Panc1 (cell line): ENCODE data around the gene TMEM131. TPM values are rescaled to one million over a fixed set of nuclear protein-coding genes. Genes with fewer than 3 reads are reported as not detected.
A peak's percentile ranks its signal among the peaks of the same experiment; 100 is the strongest.

Experiments used
- ATAC-seq: fragments of 200-7000 bp; cut with Tn5 transposase; 2 replicates; pipeline ENCODE4 v1.9.1; 2020; ENCODE audit warnings: mild to moderate bottlenecking, moderate library complexity
- BruUV-seq: library from RNA; stranded (reverse); fragments of 400-500 nt; replicated peaks from 2 replicates; lab custom pipeline; 2021; lab: Mats Ljungman, UMichigan
- CTCF ChIA-PET: fragments of 300-600 bp; sonication (Branson Sonifier 250); formaldehyde crosslinking; loops from one replicate; lab custom pipeline; 2022; ENCODE audit warnings: antibody characterized with exemption; lab: Charles Lee
- POLR2A ChIA-PET: fragments of 300-600 bp; sonication (Branson Sonifier 250); formaldehyde crosslinking; loops from one replicate; lab custom pipeline; 2022; ENCODE audit warnings: antibody characterized with exemption; lab: Charles Lee
- DNase-seq: peaks from one replicate; pipeline ENCODE4 v3.0.0-alpha.2; 2010; ENCODE audit warnings: low read depth, low spot score
- H3K27ac ChIP-seq: 2 replicates; pipeline ENCODE4 v1.5.1; 2011; ENCODE audit warnings: mild to moderate bottlenecking, low read length, inconsistent platforms
- H3K27me3 ChIP-seq: fragments of 200-500 bp; sonication (Bioruptor generic); 2 replicates; pipeline ENCODE4 v1.6.0; 2014; ENCODE audit warnings: low read length, inconsistent platforms; ENCODE audit not compliant: control insufficient read depth, insufficient read depth
- H3K36me3 ChIP-seq: fragments of 200-500 bp; sonication (Bioruptor generic); 2 replicates; pipeline ENCODE4 v1.5.1; 2014; ENCODE audit warnings: inconsistent platforms, mild to moderate bottlenecking, low read length, moderate library complexity; ENCODE audit not compliant: control insufficient read depth, insufficient read depth
- H3K4me1 ChIP-seq: 2 replicates; pipeline ENCODE4 v1.5.1; 2011; ENCODE audit warnings: inconsistent platforms, mild to moderate bottlenecking, low read length, moderate library complexity; ENCODE audit not compliant: control insufficient read depth, insufficient read depth
- H3K4me3 ChIP-seq, 2 experiments: 2 replicates each; pipeline ENCODE4 v1.5.1; 2011 to 2012; ENCODE audit warnings: low read depth in 2 of 2, low read length in 2 of 2, mild to moderate bottlenecking in 2 of 2, inconsistent platforms in 1 of 2, moderate library complexity in 1 of 2
- H3K9me3 ChIP-seq: fragments of 200-500 bp; sonication (Bioruptor generic); 2 replicates; pipeline ENCODE4 v1.5.1; 2014; ENCODE audit warnings: low read depth, mild to moderate bottlenecking, inconsistent platforms, low read length, moderate library complexity; ENCODE audit not compliant: control insufficient read depth, insufficient read depth
- POLR2AphosphoS5 ChIP-seq: IDR thresholded peaks from 2 replicates; pipeline ENCODE4 v1.6.1; 2012; ENCODE audit warnings: mild to moderate bottlenecking, low read depth, low read length, moderate library complexity
- SIN3A ChIP-seq: IDR thresholded peaks from 2 replicates; pipeline ENCODE4 v1.6.1; 2012; ENCODE audit warnings: low read depth, mild to moderate bottlenecking, low read length, moderate library complexity, borderline replicate concordance; ENCODE audit not compliant: insufficient read depth
- TCF7L2 ChIP-seq: IDR thresholded peaks from 2 replicates; pipeline ENCODE4 v1.6.1; 2011; ENCODE audit warnings: mild to moderate bottlenecking, low read depth, low read length, inconsistent platforms
- in situ Hi-C: cut with HindIII; loops from 2 replicates; pipeline ENCODE4 v1.10.0; 2016; ENCODE audit warnings: low sequenced_read_pairs, low pct_unique_long_range_greater_than_20kb
- intact Hi-C: fragments of 100-400 bp; cut with micrococcal nuclease; formaldehyde crosslinking; loops from one replicate; pipeline ENCODE4 v1.10.0; 2022; ENCODE audit not compliant: unreplicated experiment
- total RNA-seq: library from RNA; stranded (reverse); gene quantifications from one replicate; pipeline ENCODE4 v1.2.1, GENCODE V29; 2021; ENCODE audit not compliant: unreplicated experiment
- TF ChIP-seq, protein P1 (sequence below), 2 experiments: IDR thresholded peaks; 2 replicates each; pipeline ENCODE4 v1.6.1; 2011 to 2012; ENCODE audit warnings: low read depth in 2 of 2, control low read depth in 1 of 2, low read length in 1 of 2, mild to moderate bottlenecking in 1 of 2, moderate library complexity in 1 of 2; ENCODE audit not compliant: insufficient read depth in 1 of 2
- TF ChIP-seq, protein P2 (sequence below): fragments of 450-650 bp; IDR thresholded peaks from 2 replicates; pipeline ENCODE4 v1.5.1; 2017; ENCODE audit warnings: mild to moderate bottlenecking

The TMEM131 gene
- total RNA-seq, 1 experiment from 2014 or later: 43.4 TPM

DNA sequence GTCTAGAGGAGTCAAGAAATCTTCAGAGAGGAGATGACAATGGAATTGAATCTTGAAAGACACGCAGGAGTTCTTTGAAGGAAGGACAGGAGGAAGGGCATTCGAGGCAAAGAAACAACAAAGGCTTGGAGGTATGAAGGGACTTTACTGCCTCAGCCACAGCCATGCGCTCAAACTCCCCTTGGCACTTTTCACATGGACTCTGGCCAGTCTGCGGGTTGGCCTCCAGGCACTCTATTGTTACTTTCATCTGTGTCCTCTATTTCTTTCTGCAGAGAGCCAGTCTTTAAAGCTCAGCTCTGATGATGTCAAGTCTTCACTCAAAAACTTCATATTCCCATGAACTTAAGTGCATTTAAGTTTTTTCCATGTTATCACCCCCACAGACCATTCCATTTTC lies 186.9 kb downstream of the TMEM131 start:
- TF ChIP-seq TCF7L2: no peak
- TF ChIP-seq SIN3A: no peak
- TF ChIP-seq POLR2AphosphoS5: no peak
- TF ChIP-seq, protein P1, sequence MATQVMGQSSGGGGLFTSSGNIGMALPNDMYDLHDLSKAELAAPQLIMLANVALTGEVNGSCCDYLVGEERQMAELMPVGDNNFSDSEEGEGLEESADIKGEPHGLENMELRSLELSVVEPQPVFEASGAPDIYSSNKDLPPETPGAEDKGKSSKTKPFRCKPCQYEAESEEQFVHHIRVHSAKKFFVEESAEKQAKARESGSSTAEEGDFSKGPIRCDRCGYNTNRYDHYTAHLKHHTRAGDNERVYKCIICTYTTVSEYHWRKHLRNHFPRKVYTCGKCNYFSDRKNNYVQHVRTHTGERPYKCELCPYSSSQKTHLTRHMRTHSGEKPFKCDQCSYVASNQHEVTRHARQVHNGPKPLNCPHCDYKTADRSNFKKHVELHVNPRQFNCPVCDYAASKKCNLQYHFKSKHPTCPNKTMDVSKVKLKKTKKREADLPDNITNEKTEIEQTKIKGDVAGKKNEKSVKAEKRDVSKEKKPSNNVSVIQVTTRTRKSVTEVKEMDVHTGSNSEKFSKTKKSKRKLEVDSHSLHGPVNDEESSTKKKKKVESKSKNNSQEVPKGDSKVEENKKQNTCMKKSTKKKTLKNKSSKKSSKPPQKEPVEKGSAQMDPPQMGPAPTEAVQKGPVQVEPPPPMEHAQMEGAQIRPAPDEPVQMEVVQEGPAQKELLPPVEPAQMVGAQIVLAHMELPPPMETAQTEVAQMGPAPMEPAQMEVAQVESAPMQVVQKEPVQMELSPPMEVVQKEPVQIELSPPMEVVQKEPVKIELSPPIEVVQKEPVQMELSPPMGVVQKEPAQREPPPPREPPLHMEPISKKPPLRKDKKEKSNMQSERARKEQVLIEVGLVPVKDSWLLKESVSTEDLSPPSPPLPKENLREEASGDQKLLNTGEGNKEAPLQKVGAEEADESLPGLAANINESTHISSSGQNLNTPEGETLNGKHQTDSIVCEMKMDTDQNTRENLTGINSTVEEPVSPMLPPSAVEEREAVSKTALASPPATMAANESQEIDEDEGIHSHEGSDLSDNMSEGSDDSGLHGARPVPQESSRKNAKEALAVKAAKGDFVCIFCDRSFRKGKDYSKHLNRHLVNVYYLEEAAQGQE (IDR thresholded peaks at IDR 0.05; ENCODE audit: insufficient read depth in 1 of 2, low read depth in 2 of 2, low read length in 1 of 2): no peak
- TF ChIP-seq, protein P2, sequence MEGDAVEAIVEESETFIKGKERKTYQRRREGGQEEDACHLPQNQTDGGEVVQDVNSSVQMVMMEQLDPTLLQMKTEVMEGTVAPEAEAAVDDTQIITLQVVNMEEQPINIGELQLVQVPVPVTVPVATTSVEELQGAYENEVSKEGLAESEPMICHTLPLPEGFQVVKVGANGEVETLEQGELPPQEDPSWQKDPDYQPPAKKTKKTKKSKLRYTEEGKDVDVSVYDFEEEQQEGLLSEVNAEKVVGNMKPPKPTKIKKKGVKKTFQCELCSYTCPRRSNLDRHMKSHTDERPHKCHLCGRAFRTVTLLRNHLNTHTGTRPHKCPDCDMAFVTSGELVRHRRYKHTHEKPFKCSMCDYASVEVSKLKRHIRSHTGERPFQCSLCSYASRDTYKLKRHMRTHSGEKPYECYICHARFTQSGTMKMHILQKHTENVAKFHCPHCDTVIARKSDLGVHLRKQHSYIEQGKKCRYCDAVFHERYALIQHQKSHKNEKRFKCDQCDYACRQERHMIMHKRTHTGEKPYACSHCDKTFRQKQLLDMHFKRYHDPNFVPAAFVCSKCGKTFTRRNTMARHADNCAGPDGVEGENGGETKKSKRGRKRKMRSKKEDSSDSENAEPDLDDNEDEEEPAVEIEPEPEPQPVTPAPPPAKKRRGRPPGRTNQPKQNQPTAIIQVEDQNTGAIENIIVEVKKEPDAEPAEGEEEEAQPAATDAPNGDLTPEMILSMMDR: no peak
- BruUV-seq: TSS peak; percentile 34
- ChIA-PET CTCF (no interaction called here), POLR2A (no interaction called here)
- intact Hi-C loops: loop anchor here (5.0 kb wide), 2 partner anchors 183 to 468 kb away; no protein-coding TSS in a partner anchor
- Histone ChIP-seq H3K9me3 (no peaks in the 10 kb centered on the region), H3K4me3 (no peak overlapping the region), H3K27me3 (no peaks in the 10 kb centered on the region), H3K27ac (no peak overlapping the region), H3K36me3 (peaks cover 24% of the 10 kb centered on the region), H3K4me1 (no peaks in the 10 kb centered on the region)
- in situ Hi-C loops: no loop called here
- no peak for DNase-seq
- ATAC-seq: no peak

DNA sequence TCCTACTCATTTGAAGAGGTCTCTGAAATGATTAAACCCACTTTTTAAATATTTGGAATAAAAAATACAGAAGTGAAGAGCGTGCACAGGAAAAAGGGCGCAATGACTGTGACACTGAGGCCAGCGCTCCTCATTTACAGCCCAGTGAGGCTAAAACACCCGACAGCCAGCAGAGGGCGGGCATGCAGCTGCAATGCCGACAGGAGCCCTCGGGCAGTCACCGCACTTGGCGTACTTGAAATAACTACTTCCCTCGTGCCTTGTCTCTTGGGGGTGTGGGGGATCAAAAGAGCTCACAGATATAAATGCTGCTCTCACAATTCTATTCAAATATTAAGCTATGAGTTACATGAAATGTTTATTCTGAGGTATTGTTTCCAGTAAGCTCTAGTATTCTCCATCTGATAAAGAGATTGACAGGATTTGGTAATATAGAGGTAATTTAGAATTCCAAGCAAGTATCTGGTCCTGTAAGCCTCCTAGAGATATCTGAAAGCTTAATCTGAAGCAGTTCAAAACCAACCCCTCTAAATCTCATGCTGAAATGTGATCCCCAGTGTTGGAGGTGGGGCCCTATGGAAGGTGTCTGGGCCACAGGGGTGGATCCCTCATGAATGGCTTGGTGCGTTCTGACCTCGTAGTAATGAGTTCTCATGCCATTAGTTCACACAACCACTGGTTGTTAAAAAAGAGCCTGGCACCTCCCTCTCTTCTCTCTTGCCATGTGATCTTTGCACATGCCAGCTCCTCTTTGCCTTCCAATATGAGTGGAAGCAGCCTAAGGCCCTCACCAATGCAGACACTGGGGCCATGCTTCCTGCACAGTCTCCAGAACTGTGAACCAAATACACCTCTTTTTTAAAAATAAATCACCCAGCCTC lies 188.8 kb downstream of the TMEM131 start:
- POLR2A ChIA-PET: no interaction called here
- CTCF ChIA-PET: interaction anchor here (0.7 to 0.9 kb wide), 2 partner anchors 461 to 463 kb away, joined by 3 to 4 read pairs; no protein-coding TSS in a partner anchor
- no peaks in the 10 kb centered on the region for H3K4me1 ChIP-seq

More for the DNA sequence above, 188.8 kb downstream of the TMEM131 start:
- in situ Hi-C loops: no loop called here
- no TSS peak for BruUV-seq
- Histone ChIP-seq H3K27me3 (no peaks in the 10 kb centered on the region), H3K4me3 (no peak overlapping the region), H3K36me3 (peaks cover 25% of the 10 kb centered on the region), H3K9me3 (no peaks in the 10 kb centered on the region), H3K27ac (no peak overlapping the region)
- TF ChIP-seq, protein P1 (IDR thresholded peaks at IDR 0.05; ENCODE audit: insufficient read depth in 1 of 2, low read depth in 2 of 2, low read length in 1 of 2): no peak
- TF ChIP-seq, protein P2: peak; percentile 96
- intact Hi-C loops: loop anchor here (2.0 to 5.0 kb wide), 3 partner anchors 185 to 576 kb away; no protein-coding TSS in a partner anchor
- DNase-seq (peak; percentile 43), ATAC-seq (peak; percentile 99)
